GM19468 (cell line): Measurements from ENCODE around the gene OR6C76.
A peak's percentile ranks its signal among the peaks of the same experiment; 100 is the strongest.
"Not testable (repeated sequence)": the region's sequence is repeated elsewhere in the genome, so short reads cannot be mapped to it uniquely, and the experiment has no call there.

Experiments used
- ATAC-seq: cut with Tn5 transposase; IDR thresholded peaks from one replicate; pipeline ENCODE4 v1.9.1; 2021; ENCODE audit warnings: mild to moderate bottlenecking, moderate library complexity, moderate number of reproducible peaks; ENCODE audit not compliant: unreplicated experiment; ENCODE audit errors: extremely low read depth

The OR6C76 gene

GRCh38 chr12:55464926-55465325 lies 38.9 kb downstream of the OR6C76 start:
- not testable (repeated sequence) for ATAC-seq

GRCh38 chr12:55467836-55468235 lies 41.8 kb downstream of the OR6C76 start:
- ATAC-seq = peak; percentile 63

DNA sequence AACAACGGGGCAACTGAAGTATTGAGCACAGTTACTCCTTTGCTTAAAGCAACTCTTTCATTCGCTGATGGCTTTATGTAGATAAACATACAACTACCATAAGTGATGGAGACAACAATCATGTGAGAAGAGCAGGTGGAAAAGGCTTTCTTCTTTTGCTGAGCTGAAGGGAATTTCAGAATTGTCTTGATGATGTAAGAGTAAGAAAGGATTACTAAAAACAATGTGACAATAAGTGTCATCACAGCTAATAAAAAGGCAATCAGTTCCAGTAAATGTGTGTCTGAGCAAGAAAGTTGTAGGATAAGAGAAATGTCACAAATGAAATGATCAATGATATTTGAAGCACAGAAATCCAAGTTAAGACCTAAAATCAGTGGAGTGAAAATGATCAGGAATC lies 43.2 kb downstream of the OR6C76 start:
- no peak for ATAC-seq

- no peak for ATAC-seq
Observed at GRCh38 chr12:55470088-55470829, 44.2 kb downstream of the OR6C76 start, which contains the start of gene OR6C70. Gene OR6C70 (minus strand): TSS chr12:55470138. CDS start chr12:55470138, 0 bp downstream.

DNA sequence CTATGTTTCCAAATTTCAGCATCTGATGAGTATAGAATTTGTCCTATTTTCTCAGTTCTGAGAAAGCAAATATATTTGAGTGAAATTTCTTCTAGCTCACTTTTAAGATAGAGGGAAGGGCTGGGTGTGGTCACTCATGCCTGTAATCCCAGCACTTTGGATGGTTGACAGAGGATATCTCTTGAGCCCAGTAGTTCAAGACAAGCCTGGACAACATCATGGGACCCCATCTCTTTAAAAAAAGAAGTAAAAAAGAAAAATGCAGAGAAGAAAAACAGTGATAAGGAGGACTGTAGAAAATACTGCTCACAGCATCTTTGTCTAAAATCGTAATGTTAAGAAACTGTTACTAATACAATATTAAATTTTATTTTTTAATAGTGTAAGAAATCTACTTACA lies 46.2 kb downstream of the OR6C76 start:
- no peak for ATAC-seq
